Measurements from ENCODE around the gene DIS3L2.

Gene DIS3L2

DNA sequence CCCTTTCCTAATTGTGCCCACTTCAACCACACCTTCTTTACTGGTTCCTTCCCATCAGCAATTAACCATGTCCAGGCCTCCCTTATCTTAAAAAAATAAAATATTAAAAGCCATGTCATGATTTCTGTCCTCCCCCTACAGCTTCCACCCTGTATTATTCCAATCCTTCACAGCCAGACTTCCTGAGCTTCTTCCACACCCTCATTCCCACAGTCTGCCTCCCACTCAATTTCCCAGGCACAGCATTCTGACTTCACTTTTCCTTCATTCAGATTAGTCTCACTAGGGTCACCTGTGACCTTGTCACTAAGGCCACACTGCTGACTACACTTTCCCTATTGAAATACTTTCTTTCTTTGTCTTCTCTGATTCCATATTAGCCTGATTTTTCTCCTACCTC, 159.4 kb downstream of the DIS3L2 start:
- H3K4me1 ChIP-seq (ENCODE audit: control insufficient read depth, insufficient read depth, low read length, poor library complexity, severe bottlenecking) = no peaks in the 10 kb centered on the region
- H3K36me3 ChIP-seq (ENCODE audit: control insufficient read depth, insufficient read depth, low read length) = no peaks in the 10 kb centered on the region
- no peaks in the 10 kb centered on the region for H3K9me3 ChIP-seq (ENCODE audit: control insufficient read depth, low read length)
- no peak overlapping the region for H3K4me3 ChIP-seq (ENCODE audit: extremely low read depth, insufficient read depth, low read length, poor library complexity, severe bottlenecking)
- H3K27ac ChIP-seq (ENCODE audit: low read depth, low read length, severe bottlenecking) = no peak overlapping the region

DNA sequence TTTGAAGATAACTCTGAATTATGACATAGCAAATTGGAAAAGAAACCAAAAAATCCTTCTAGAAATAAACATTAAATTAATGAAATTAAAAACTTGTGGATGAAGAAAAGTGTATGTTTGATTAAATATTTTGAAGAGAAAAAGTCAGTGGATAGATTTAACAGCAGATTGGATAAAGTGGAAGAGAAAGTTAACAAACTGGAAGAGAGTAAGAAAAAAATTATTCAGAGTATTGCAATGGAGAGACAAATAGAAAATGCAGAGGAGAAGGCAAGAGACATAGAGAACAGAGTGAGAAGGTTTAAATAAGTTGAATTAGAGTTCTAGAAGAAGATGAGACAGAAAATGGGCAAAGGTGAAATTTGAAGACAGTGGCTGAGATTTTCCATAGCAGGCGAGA, 162.8 kb downstream of the DIS3L2 start:
- Histone ChIP-seq H3K4me3 (ENCODE audit: extremely low read depth, insufficient read depth, low read length, poor library complexity, severe bottlenecking) (no peak overlapping the region), H3K36me3 (ENCODE audit: control insufficient read depth, insufficient read depth, low read length) (no peaks in the 10 kb centered on the region), H3K4me1 (ENCODE audit: control insufficient read depth, insufficient read depth, low read length, poor library complexity, severe bottlenecking) (no peaks in the 10 kb centered on the region), H3K9me3 (ENCODE audit: control insufficient read depth, low read length) (no peaks in the 10 kb centered on the region), H3K27ac (ENCODE audit: low read depth, low read length, severe bottlenecking) (no peak overlapping the region)
- no CpG with 5 or more reads among the region's 1 CpG for WGBS, 2 experiments (ENCODE audit: insufficient coverage in 2 of 2)

DNA sequence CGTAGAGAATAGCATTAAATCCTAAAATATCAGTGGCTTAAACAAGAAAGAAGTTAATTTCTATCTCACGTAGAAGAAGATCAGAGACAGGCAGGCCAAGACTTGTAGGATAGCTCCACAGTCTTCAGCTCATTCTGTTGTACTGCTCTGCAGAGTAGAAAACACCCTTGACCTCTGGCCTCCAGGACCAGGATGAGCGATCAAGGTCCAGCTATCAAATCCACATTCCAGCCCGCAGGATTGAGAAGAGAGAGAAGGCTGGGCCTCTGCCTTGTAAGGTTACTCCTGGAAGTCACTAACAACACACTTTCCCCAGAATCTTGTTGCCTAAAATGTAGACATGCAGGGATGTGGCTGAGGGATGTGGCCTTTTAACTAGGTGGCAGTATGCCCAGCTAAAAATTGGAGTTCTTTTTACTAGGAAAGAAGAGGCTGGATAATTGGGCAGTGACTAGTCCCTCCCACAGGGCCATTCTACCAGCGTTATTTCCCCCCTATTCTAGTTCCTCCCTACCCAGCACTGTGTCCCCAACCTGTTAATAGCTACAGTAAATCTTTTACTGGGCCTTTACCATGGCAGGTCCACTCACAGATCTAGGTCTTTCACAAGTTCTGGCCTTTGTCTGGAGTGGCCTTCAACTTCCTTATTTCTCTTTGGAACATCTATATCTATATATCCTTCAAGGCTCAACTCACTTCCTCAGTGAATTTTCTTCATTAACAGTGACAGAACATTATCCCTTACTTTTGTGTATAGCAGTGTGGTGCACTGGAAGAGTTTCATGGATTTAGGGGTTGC, 165.0 kb downstream of the DIS3L2 start:
- no peak overlapping the region for H3K27ac ChIP-seq (ENCODE audit: low read depth, low read length, severe bottlenecking)
- 82 to 92% methylated on average over 2 of the region's 5 CpGs for WGBS, 2 experiments (ENCODE audit: insufficient coverage in 2 of 2)

DNA sequence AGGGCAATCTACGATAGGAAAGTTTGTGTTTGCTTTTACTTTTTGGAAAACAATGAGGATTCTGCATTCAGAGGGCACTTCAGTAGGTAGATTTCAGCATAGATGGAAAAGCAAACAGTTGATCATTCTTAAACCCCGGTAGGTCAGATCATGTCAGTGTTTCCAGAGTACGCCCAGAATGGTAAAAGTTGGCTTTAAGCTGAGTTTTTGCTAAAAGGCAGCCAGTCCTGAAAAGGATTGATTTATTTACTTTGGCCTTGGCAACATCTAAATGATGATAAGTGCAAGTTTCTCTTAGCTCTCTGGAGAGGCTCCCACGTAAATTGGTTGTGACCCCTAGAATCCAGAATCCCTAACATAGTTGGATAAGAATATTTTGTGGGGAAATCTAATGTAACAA, 168.0 kb downstream of the DIS3L2 start:
- Histone ChIP-seq H3K27ac (ENCODE audit: low read depth, low read length, severe bottlenecking) (no peak overlapping the region), H3K4me1 (ENCODE audit: control insufficient read depth, insufficient read depth, low read length, poor library complexity, severe bottlenecking) (no peaks in the 10 kb centered on the region), H3K36me3 (ENCODE audit: control insufficient read depth, insufficient read depth, low read length) (peaks cover 19% of the 10 kb centered on the region), H3K4me3 (ENCODE audit: extremely low read depth, insufficient read depth, low read length, poor library complexity, severe bottlenecking) (no peak overlapping the region), H3K9me3 (ENCODE audit: control insufficient read depth, low read length) (no peaks in the 10 kb centered on the region)
- 90 to 96% methylated on average over 3 to 4 of the region's 4 CpGs for WGBS, 2 experiments (ENCODE audit: insufficient coverage in 2 of 2)

More for the DNA sequence above, 165.0 kb downstream of the DIS3L2 start:
- Histone ChIP-seq H3K4me1 (ENCODE audit: control insufficient read depth, insufficient read depth, low read length, poor library complexity, severe bottlenecking) (no peaks in the 10 kb centered on the region), H3K36me3 (ENCODE audit: control insufficient read depth, insufficient read depth, low read length) (peaks cover 6% of the 10 kb centered on the region), H3K4me3 (ENCODE audit: extremely low read depth, insufficient read depth, low read length, poor library complexity, severe bottlenecking) (no peak overlapping the region), H3K9me3 (ENCODE audit: control insufficient read depth, low read length) (no peaks in the 10 kb centered on the region)

DNA sequence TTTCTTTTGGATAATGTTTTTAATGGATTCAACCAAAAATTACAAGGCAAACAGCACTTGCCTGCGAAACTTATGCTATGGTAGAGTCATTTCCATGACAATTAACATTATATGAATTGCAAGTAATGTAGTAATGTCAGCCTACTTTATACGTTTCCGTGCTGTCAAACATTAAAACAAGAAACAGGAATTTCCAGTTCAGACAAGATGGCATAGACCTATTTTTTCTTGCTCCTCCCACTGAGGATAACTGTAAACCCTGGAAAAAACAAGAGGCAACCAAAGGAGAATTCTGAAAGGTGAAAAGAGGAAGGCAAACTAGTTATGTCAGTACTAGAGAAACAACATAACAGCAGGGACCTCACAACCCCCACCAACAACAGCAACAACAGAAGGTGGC, 170.7 kb downstream of the DIS3L2 start:
- Histone ChIP-seq H3K4me3 (ENCODE audit: extremely low read depth, insufficient read depth, low read length, poor library complexity, severe bottlenecking) (no peak overlapping the region), H3K27ac (ENCODE audit: low read depth, low read length, severe bottlenecking) (no peak overlapping the region), H3K36me3 (ENCODE audit: control insufficient read depth, insufficient read depth, low read length) (peaks cover 19% of the 10 kb centered on the region), H3K4me1 (ENCODE audit: control insufficient read depth, insufficient read depth, low read length, poor library complexity, severe bottlenecking) (no peaks in the 10 kb centered on the region), H3K9me3 (ENCODE audit: control insufficient read depth, low read length) (no peaks in the 10 kb centered on the region)
- WGBS, 2 experiments (ENCODE audit: insufficient coverage in 2 of 2) = no CpG with 5 or more reads among the region's 3 CpGs

DNA sequence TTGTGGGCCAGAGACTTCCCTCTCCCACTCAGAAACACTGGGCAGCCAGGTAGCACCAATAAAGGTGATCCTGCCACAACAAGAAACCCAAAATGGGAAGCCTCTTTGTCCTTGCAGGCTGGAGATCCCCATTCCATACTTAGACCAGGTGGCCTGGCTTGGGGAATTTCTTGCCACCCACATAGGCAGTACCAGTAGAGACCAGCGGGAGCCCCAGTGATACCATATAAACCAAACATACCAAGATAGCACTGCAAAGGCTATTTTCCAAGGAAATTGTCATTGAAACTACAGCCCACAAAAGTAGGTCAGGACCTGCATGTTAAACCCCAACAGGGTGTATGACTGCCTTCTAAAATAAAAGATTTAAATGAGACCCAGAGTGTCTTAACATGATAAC, 171.6 kb downstream of the DIS3L2 start:
- peaks cover 19% of the 10 kb centered on the region for H3K36me3 ChIP-seq (ENCODE audit: control insufficient read depth, insufficient read depth, low read length)
- no CpG with 5 or more reads among the region's 1 CpG for WGBS, 2 experiments (ENCODE audit: insufficient coverage in 2 of 2)
- H3K9me3 ChIP-seq (ENCODE audit: control insufficient read depth, low read length) = no peaks in the 10 kb centered on the region
- H3K4me1 ChIP-seq (ENCODE audit: control insufficient read depth, insufficient read depth, low read length, poor library complexity, severe bottlenecking) = no peaks in the 10 kb centered on the region
- no peak overlapping the region for H3K27ac ChIP-seq (ENCODE audit: low read depth, low read length, severe bottlenecking)
- no peak overlapping the region for H3K4me3 ChIP-seq (ENCODE audit: extremely low read depth, insufficient read depth, low read length, poor library complexity, severe bottlenecking)

DNA sequence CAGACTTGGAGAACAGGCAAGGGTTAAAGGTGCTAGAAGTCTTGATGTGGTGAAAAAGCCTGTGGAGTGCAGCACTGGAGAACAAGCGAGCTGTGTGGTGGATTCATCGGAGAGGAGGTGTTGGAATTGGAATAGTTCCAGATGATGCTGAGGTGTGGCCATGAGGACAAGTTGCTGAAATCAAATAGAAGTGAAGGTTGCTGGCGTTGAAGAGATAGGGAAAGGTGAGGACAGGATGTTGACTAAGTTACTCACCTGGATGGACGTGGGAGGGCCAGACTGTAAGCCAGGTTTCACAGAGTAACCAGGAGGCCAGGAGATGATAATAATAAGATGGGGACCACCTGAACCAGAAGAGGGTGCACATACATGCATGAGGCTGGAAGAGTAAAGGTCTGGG, 173.4 kb downstream of the DIS3L2 start:
- Histone ChIP-seq H3K4me1 (ENCODE audit: control insufficient read depth, insufficient read depth, low read length, poor library complexity, severe bottlenecking) (no peaks in the 10 kb centered on the region), H3K36me3 (ENCODE audit: control insufficient read depth, insufficient read depth, low read length) (peaks cover 19% of the 10 kb centered on the region), H3K27ac (ENCODE audit: low read depth, low read length, severe bottlenecking) (no peak overlapping the region), H3K4me3 (ENCODE audit: extremely low read depth, insufficient read depth, low read length, poor library complexity, severe bottlenecking) (no peak overlapping the region), H3K9me3 (ENCODE audit: control insufficient read depth, low read length) (no peaks in the 10 kb centered on the region)
- WGBS, 2 experiments (ENCODE audit: insufficient coverage in 2 of 2) = 90 to 98% methylated on average over 4 of the region's 4 CpGs

DNA sequence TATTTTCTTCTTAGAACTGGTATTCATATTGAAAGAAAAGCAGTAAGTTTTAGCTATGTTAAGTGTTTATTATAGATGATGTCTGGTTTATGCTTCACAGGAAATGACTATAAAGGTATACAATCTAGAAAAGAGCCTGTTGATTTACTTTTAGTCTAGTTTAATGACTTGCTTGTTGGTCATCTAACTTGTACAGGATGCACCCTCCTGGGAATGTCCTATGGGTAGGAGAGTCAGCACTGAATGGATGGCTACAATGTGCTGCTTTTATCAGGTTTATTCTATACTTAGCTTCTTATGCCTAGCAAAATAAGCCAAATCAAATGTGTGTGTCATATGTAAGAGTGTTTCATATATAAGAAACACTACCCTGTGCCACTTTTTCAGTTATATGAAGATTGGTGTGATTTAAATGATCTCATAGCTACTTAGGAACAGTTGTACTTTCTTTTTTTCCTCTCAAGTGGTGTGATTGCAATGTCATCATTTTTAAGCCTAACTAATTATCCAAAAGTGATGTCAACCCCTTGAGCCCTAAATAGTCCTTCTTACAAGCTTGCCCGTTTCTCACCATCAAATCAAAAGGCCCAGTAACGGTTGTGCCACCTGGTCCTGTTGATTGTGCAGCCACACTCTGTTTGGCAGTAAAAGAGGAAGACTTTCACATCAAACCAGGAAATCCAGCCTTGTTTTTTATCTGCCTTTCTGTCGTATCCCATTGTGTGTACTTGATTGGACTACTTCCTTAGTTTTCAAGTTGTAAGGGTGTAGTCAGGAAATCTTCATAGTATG, 176.0 kb downstream of the DIS3L2 start:
- Histone ChIP-seq H3K4me1 (ENCODE audit: control insufficient read depth, insufficient read depth, low read length, poor library complexity, severe bottlenecking) (no peaks in the 10 kb centered on the region), H3K36me3 (ENCODE audit: control insufficient read depth, insufficient read depth, low read length) (peaks cover 7% of the 10 kb centered on the region), H3K4me3 (ENCODE audit: extremely low read depth, insufficient read depth, low read length, poor library complexity, severe bottlenecking) (no peak overlapping the region), H3K9me3 (ENCODE audit: control insufficient read depth, low read length) (no peaks in the 10 kb centered on the region), H3K27ac (ENCODE audit: low read depth, low read length, severe bottlenecking) (no peak overlapping the region)
- 77 to 92% methylated on average over 2 to 3 of the region's 3 CpGs for WGBS, 2 experiments (ENCODE audit: insufficient coverage in 2 of 2)

DNA sequence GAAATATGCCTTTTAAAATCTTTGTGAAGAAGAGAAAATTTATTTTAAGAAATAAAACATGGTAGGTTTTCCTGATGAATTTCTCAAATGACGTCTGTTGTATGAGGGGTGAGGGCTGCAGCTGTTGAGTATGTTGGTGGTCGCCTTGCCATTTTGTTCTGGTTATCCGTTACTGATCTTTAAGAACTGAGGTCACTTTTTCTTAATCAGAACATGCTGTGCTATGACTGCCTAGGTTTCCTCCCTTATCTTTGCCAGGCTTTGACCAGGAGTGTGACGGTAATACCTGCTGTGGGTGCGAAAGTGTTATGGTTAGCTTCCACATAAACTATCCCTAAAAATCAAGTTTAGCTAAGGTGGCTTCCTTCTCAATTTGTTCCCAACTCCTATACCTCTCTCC, 176.9 kb downstream of the DIS3L2 start:
- 77 to 100% methylated on average over 3 to 5 of the region's 5 CpGs for WGBS, 2 experiments (ENCODE audit: insufficient coverage in 2 of 2)
- H3K27ac ChIP-seq (ENCODE audit: low read depth, low read length, severe bottlenecking) = no peak overlapping the region
- H3K4me1 ChIP-seq (ENCODE audit: control insufficient read depth, insufficient read depth, low read length, poor library complexity, severe bottlenecking) = no peaks in the 10 kb centered on the region
- H3K36me3 ChIP-seq (ENCODE audit: control insufficient read depth, insufficient read depth, low read length) = no peaks in the 10 kb centered on the region
- no peaks in the 10 kb centered on the region for H3K9me3 ChIP-seq (ENCODE audit: control insufficient read depth, low read length)
- H3K4me3 ChIP-seq (ENCODE audit: extremely low read depth, insufficient read depth, low read length, poor library complexity, severe bottlenecking) = no peak overlapping the region

DNA sequence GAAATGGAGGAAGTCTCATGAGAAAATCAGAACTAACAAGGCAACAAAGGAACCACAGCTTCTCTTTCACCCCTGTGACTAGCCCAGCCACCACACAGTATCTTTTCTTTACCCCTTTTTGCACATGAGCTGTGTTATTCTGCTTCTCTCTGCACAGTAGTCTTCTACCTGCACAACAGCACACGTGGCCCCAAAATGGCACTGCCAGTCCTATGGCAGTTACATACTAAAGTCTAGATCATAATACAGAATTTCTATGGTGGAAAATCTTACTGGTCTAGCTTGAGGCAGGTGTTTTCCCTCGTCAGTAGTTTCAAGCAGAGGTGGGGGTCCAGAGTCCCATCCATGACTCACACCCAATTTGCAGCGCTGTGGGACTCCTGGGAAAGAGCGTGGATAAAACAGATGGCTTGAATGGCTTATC, 177.7 kb downstream of the DIS3L2 start:
- Histone ChIP-seq H3K4me3 (ENCODE audit: extremely low read depth, insufficient read depth, low read length, poor library complexity, severe bottlenecking) (no peak overlapping the region), H3K4me1 (ENCODE audit: control insufficient read depth, insufficient read depth, low read length, poor library complexity, severe bottlenecking) (no peaks in the 10 kb centered on the region), H3K36me3 (ENCODE audit: control insufficient read depth, insufficient read depth, low read length) (no peaks in the 10 kb centered on the region), H3K27ac (ENCODE audit: low read depth, low read length, severe bottlenecking) (no peak overlapping the region), H3K9me3 (ENCODE audit: control insufficient read depth, low read length) (no peaks in the 10 kb centered on the region)
- WGBS, 2 experiments (ENCODE audit: insufficient coverage in 2 of 2) = no CpG with 5 or more reads among the region's 4 CpGs
